Sigmoid colon (tissue), 7 donors: ENCODE measurements around the gene CMTM7. TPM values are rescaled to one million over a fixed set of nuclear protein-coding genes. Genes with fewer than 3 reads are reported as not detected.

Experiments used
- DNase-seq: peaks from one replicate; pipeline ENCODE4 v3.0.0-alpha.2; 2019
- H3K27ac ChIP-seq, 4 donors: fragments of 200-600 bp; sonication (generic); one replicate each; pipeline ENCODE4 v1.5.1; 2016 to 2019; ENCODE audit warnings: mild to moderate bottlenecking in 1 of 4
- H3K27me3 ChIP-seq, 3 donors: fragments of 200-600 bp; sonication (generic); one replicate each; pipeline ENCODE4 v1.5.1; 2019; ENCODE audit warnings: mild to moderate bottlenecking in 1 of 3
- H3K36me3 ChIP-seq, 4 donors: fragments of 200-600 bp; sonication (generic); one replicate each; pipeline ENCODE4 v1.5.1; 2016 to 2019
- H3K4me1 ChIP-seq, 4 donors: fragments of 200-600 bp; sonication (generic); one replicate each; pipeline ENCODE4 v1.5.1; 2017 to 2019
- H3K4me3 ChIP-seq, 4 donors: fragments of 200-600 bp; sonication (generic); one replicate each; pipeline ENCODE4 v1.5.1; 2017 to 2019; ENCODE audit warnings: mild to moderate bottlenecking in 2 of 4, moderate library complexity in 1 of 4
- H3K9me3 ChIP-seq, 4 donors: fragments of 200-600 bp in 3 of 4; sonication (generic) in 3 of 4; one replicate each; pipeline versions ENCODE4 v1.5.1 to v1.6.1; 2013 to 2019
- EP300 ChIP-seq, 4 donors: sonication (generic); formaldehyde crosslinking; IDR thresholded peaks; one replicate each; pipeline ENCODE4 v1.6.1; 2017; ENCODE audit warnings: antibody characterized with exemption in 4 of 4
- POLR2A ChIP-seq, 2 donors: fragments of 450-650 bp; IDR thresholded peaks; one replicate each; pipeline ENCODE4 v1.6.1; 2016; ENCODE audit warnings: antibody characterized with exemption in 2 of 2, mild to moderate bottlenecking in 2 of 2, moderate library complexity in 2 of 2
- POLR2AphosphoS5 ChIP-seq, 4 donors: sonication (generic); formaldehyde crosslinking; IDR thresholded peaks; one replicate each; pipeline ENCODE4 v1.6.1; 2017; ENCODE audit warnings: antibody characterized with exemption in 4 of 4
- WGBS, 2 donors: extraction: QIAGEN DNeasy Blood & Tissue Kit; methylation state at CpG; one replicate each; pipeline ENCODE4 v1.1.7; 2013; 5-methylcytosine and 5-hydroxymethylcytosine counted together
- intact Hi-C: fragments of 100-400 bp; cut with DNase I; formaldehyde crosslinking; loops from one replicate; pipeline ENCODE4 v1.15.1; 2023
- polyA plus RNA-seq, 3 donors: library from polyadenylated mRNA; stranded (reverse); fragments of 200-250 nt; gene quantifications; one replicate each; pipeline ENCODE4 v1.2.3, GENCODE V29; 2013
- total RNA-seq, 4 donors: library from RNA; depleted of rRNA; stranded (reverse); fragments of >200 nt; gene quantifications; one replicate each; pipeline ENCODE4 v1.1.0, GENCODE V29; 2016
- TF ChIP-seq, protein P1 (sequence below), 4 experiments: fragments of 450-650 bp in 3 of 4; fragments of 200-600 bp in 1 of 4; IDR thresholded peaks; one replicate each; pipeline ENCODE4 v1.5.1; 2016 to 2019; ENCODE audit warnings: antibody characterized with exemption in 4 of 4, mild to moderate bottlenecking in 3 of 4, moderate library complexity in 2 of 4
- donor health status: healthy with polysubstance abuse.
- donor health status: Bipolar disorder and iron deficiency.
- donor health status: healthy.

The CMTM7 gene
- total and polyA plus RNA-seq, 7 donors: 3.6 to 13.3 (median 7.2) TPM

DNA sequence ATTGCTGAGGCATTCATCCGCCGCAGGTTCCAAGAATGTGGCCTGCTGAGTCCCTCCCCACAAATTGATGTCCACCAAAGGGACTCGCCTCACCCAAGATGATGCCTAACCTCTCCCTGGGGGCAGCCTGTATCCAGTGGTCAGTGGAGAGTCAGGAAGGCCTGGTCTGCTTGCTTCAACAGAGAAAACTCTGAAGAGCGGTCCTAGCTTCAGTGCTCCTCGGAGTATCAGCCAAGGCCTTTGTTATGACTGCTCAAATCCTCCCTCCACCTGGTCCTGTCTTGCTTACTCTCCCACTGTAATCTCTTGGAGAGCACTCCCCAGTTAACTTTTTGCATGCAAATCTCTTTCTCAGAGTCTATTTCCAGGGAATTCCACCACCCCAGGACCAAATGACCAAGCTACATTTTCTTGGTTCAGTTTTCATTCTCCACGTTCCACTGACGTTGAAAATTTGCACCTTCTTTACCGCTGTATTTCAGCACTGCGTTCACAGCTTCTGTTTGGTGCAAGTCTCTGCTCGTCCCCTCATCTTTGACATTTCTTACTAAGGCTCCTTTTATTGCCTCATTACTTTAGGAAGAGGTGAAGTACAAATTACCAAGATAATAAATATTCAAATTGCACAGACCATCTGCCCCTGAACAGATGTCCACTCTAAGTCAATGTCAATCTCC, 22.3 kb downstream of the CMTM7 start:
- Histone ChIP-seq H3K36me3 (no peaks in the 10 kb centered on the region), H3K4me1 (no peaks in the 10 kb centered on the region), H3K27ac (peak overlapping the region in 1 of 4 donors; percentile 25), H3K4me3 (no peak overlapping the region), H3K27me3 (no peaks in the 10 kb centered on the region), H3K9me3 (no peaks in the 10 kb centered on the region)
- intact Hi-C loops: no loop called here
- no peak for TF ChIP-seq POLR2A (IDR thresholded peaks at IDR 0.05)
- TF ChIP-seq, protein P1, sequence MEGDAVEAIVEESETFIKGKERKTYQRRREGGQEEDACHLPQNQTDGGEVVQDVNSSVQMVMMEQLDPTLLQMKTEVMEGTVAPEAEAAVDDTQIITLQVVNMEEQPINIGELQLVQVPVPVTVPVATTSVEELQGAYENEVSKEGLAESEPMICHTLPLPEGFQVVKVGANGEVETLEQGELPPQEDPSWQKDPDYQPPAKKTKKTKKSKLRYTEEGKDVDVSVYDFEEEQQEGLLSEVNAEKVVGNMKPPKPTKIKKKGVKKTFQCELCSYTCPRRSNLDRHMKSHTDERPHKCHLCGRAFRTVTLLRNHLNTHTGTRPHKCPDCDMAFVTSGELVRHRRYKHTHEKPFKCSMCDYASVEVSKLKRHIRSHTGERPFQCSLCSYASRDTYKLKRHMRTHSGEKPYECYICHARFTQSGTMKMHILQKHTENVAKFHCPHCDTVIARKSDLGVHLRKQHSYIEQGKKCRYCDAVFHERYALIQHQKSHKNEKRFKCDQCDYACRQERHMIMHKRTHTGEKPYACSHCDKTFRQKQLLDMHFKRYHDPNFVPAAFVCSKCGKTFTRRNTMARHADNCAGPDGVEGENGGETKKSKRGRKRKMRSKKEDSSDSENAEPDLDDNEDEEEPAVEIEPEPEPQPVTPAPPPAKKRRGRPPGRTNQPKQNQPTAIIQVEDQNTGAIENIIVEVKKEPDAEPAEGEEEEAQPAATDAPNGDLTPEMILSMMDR (IDR thresholded peaks at IDR 0.05): no peak
- DNase-seq: no peak
- 78 to 91% methylated on average over 10 of the region's 10 CpGs for WGBS, 2 donors

DNA sequence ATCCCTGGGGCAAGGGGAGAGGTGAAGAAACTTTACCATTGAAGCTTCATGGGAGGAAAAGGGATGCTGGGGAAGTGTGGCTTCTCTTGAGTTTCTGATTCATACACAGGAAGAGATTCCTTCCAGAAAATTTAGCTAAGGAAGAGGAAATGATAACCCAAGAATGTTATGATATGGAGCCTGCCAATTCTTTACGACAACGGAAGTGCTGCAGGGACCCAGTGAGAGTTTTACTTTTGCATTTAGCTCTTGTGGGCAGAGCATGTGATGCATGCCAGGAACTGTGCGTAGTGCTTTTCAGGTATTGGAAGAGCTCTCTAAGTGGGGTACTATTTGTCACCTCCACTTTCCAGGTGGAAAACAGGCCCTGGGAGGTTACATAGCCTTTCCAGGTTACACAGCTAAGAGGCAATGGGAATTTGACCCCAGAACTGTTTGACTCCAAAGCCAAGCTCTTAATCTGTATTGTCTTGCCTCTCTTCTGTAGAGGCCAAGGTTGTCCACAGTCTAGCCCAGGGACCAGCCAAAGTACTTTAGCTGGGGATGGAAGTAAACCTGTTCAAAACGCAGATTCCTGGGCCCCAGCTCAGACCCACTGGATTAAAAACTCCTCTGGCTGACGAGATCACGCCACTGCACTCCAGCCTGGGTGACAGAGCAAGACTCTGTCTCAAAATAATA, 23.0 kb downstream of the CMTM7 start:
- no peak for DNase-seq
- WGBS, 2 donors: 65 to 75% methylated on average over 6 of the region's 6 CpGs
- H3K36me3 ChIP-seq: no peaks in the 10 kb centered on the region
- H3K9me3 ChIP-seq: no peaks in the 10 kb centered on the region
- TF ChIP-seq POLR2A (IDR thresholded peaks at IDR 0.05) (no peak), EP300 (IDR thresholded peaks at IDR 0.05) (peak in 1 of 4 donors; percentile 10), POLR2AphosphoS5 (IDR thresholded peaks at IDR 0.05) (peak in 1 of 4 donors; percentile 34)
- TF ChIP-seq, protein P1 (IDR thresholded peaks at IDR 0.05): no peak
- no peaks in the 10 kb centered on the region for H3K4me1 ChIP-seq
- H3K27me3 ChIP-seq: no peaks in the 10 kb centered on the region
- intact Hi-C loops: no loop called here
- H3K4me3 ChIP-seq: no peak overlapping the region
- H3K27ac ChIP-seq: peak overlapping the region in 3 of 4 donors; percentile 10 to 49 (median 24)

DNA sequence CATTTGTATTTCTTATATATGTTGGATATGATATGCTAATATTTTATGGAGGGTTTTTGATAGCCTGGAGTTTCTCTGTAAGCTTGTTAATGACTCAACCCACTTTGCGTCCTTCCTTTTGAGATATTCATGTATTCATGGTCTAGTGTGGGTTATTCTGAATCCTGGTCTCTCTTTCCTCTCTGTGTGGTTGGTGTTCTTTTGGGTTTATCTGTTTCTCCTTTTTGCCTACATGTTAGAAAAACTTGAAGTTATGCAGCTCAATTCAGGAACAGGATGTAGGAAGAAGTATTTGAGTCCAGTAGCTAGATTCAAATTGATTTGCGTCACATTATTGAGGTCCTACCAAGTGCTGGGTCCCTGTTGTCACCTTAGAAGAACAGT, 28.1 kb downstream of the CMTM7 start:
- Histone ChIP-seq H3K27me3 (no peaks in the 10 kb centered on the region), H3K36me3 (no peaks in the 10 kb centered on the region), H3K4me3 (no peak overlapping the region), H3K9me3 (no peaks in the 10 kb centered on the region), H3K27ac (peak overlapping the region in 3 of 4 donors; percentile 59 to 72 (median 67)), H3K4me1 (peaks cover 0 to 25% (median 23%) of the 10 kb centered on the region in 4 donors)
- 69 to 91% methylated on average over 2 of the region's 2 CpGs for WGBS, 2 donors
- TF ChIP-seq EP300 (IDR thresholded peaks at IDR 0.05): no peak
- DNase-seq: no peak
- intact Hi-C loops: loop anchor here (10.0 kb wide), 2 partner anchors 45 to 155 kb away; partner anchors contain the start of gene DYNC1LI1

DNA sequence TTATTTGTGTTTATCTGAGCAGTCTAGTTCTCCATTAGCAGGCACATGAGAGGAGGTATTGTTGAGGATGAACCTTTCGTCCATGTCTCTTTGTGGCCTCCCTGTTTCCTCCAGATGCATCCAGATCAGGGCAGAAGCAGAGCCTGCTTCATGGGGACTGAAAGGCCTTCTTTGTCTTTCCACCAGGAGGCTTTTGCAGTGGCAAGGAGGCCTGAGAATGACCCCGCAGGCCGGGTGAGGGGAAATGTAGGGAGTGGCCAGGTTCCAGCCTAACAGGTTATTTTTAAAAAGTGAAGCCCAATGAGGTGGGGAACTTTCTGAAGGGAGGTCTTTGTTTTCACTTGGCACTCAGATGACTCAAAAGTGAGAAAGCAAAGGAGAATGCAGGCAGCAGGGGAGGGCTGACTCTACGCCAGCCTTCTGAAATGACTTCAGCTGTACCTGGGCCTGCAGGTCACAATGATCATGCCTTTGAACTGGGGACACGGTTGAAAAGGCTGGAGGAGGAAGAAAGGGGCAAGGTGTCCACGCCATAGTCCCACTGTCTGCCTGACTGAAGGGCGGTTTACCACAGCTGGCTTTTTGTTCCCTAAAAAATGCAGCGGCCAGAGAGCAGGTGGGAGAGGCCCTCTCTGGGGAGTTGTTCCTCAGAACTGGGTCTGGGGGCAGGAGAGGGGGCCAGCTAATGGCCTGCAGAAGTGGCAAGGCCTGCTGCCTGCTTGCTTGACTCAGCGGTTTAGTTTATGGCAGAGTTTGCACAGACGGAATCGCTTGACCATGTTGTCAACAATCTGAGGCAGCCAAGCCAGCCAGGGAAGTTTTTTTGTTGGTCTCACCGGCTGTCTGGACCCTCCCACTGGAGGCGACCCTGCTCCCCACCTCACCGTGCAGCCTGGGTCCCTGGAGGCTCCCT, 28.7 kb downstream of the CMTM7 start:
- no peaks in the 10 kb centered on the region for H3K36me3 ChIP-seq
- WGBS, 2 donors: 16 to 24% methylated on average over 14 of the region's 14 CpGs
- peak overlapping the region; percentile 49 to 72 (median 63) for H3K27ac ChIP-seq
- no peaks in the 10 kb centered on the region for H3K9me3 ChIP-seq
- H3K27me3 ChIP-seq: no peaks in the 10 kb centered on the region
- intact Hi-C loops: loop anchor here (10.0 kb wide), 2 partner anchors 46 to 154 kb away; partner anchors contain the start of gene DYNC1LI1
- H3K4me3 ChIP-seq: no peak overlapping the region
- no peak for DNase-seq
- H3K4me1 ChIP-seq: peaks cover 0 to 25% (median 23%) of the 10 kb centered on the region in 4 donors
- TF ChIP-seq POLR2A (IDR thresholded peaks at IDR 0.05) (no peak), POLR2AphosphoS5 (IDR thresholded peaks at IDR 0.05) (no peak), EP300 (IDR thresholded peaks at IDR 0.05) (no peak)
- TF ChIP-seq, protein P1 (IDR thresholded peaks at IDR 0.05): no peak
